Activated T-cell treated with anti-CD3 and anti-CD28 coated beads, Interleukin-2, amount 50 U/mL, for 72 hours (primary cell): Measurements from ENCODE around the gene MAP2K3. TPM values are rescaled to one million over a fixed set of nuclear protein-coding genes. Genes with fewer than 3 reads are reported as not detected.

ENCODE experiments used
- ATAC-seq, 2 donors: fragments of 150-1000 bp; cut with Tn5 transposase; replicated peaks in 1 of 2; 2 replicates each; pipeline ENCODE4 v1.10.0; 2021; ENCODE audit warnings: moderate library complexity in 2 of 2, mild to moderate bottlenecking in 1 of 2
- DNase-seq, 2 donors: peaks; one replicate each; pipeline ENCODE4 v3.0.0; 2021 to 2022; ENCODE audit warnings: mixed read lengths in 1 of 2
- H3K27ac Mint-ChIP-seq: one replicate; pipeline ENCODE4 v1.8.0; 2022; ENCODE audit warnings: mild to moderate bottlenecking, moderate library complexity, mixed read lengths
- H3K27me3 Mint-ChIP-seq: one replicate; pipeline ENCODE4 v1.8.0; 2022; ENCODE audit warnings: low read depth, mixed read lengths
- H3K36me3 Mint-ChIP-seq, 2 donors: one replicate each; pipeline ENCODE4 v1.8.0; 2022; ENCODE audit warnings: mixed read lengths in 2 of 2, mild to moderate bottlenecking in 1 of 2; ENCODE audit not compliant: insufficient read depth in 2 of 2
- H3K4me1 Mint-ChIP-seq: one replicate; pipeline ENCODE4 v1.8.0; 2022; ENCODE audit warnings: low read depth, mixed read lengths
- H3K4me3 Mint-ChIP-seq, 2 donors: one replicate each; pipeline ENCODE4 v1.8.0; 2022; ENCODE audit warnings: mild to moderate bottlenecking in 2 of 2, mixed read lengths in 2 of 2, moderate library complexity in 2 of 2
- H3K9me3 Mint-ChIP-seq, 2 donors: one replicate each; pipeline ENCODE4 v1.8.0; 2022; ENCODE audit warnings: mixed read lengths in 2 of 2
- total RNA-seq, 2 donors: library from RNA; stranded (reverse); gene quantifications; one replicate each; pipeline ENCODE4 v1.2.3, GENCODE V29; 2022

The MAP2K3 gene
- total RNA-seq, 2 donors from 2014 or later, result 104 to 107 TPM

DNA sequence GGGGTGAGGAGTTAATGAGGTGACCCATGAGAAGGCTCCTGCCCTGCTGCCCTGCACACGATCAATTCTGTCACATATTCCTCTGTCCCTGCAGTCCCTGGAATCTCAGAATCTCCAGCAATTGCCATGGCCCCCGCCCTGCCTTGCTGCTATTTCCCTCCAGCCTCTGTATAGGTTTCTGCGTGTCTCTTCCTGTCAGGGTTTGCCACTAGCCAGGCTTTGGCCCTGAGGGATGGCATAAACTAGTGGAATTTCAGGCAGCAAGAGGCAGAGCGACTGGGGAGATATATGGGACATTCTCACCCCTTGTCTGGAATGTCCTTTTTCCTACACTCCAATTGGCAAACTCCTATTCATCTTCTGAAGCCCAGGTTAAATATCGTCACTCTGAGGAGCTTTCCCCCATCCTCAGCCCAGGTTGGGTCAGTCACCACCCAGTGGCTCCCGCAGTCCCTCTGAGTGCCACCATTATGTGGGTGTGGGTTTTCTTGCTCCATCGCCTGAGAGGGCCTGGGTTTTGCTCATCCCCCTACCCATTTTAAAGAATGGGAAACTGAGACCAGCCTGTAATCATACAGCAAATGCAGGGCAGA is 15.8 kb upstream of the MAP2K3 start:
- DNase-seq (no peak), ATAC-seq (no peak)
- no peaks in the 10 kb centered on the region for H3K9me3 Mint-ChIP-seq
- peaks cover 5% of the 10 kb centered on the region for H3K4me1 Mint-ChIP-seq
- H3K27me3 Mint-ChIP-seq, result peaks cover 7% of the 10 kb centered on the region
- H3K36me3 Mint-ChIP-seq, result no peaks in the 10 kb centered on the region
- no peak overlapping the region for H3K4me3 Mint-ChIP-seq
- peak overlapping the region; percentile 63 for H3K27ac Mint-ChIP-seq

DNA sequence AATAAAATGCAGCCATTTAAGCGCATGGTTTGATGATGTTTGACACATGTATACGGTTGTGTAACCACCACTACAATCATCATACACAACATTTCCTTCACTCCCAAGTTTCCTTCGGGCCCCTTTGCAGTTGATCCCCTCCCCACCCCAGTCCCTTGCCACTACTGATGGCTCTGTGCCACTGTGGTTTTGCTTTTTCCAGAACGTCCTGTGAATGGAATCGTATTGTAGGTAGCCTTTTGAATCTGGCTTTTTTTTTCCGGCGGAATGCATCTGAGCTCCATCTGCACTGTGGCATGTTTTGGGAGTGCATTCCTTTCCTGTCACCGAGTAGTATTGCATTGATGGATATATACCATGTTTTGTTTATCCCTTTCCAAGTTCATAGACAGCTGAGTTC is 15.1 kb upstream of the MAP2K3 start:
- no peaks in the 10 kb centered on the region for H3K36me3 Mint-ChIP-seq

DNA sequence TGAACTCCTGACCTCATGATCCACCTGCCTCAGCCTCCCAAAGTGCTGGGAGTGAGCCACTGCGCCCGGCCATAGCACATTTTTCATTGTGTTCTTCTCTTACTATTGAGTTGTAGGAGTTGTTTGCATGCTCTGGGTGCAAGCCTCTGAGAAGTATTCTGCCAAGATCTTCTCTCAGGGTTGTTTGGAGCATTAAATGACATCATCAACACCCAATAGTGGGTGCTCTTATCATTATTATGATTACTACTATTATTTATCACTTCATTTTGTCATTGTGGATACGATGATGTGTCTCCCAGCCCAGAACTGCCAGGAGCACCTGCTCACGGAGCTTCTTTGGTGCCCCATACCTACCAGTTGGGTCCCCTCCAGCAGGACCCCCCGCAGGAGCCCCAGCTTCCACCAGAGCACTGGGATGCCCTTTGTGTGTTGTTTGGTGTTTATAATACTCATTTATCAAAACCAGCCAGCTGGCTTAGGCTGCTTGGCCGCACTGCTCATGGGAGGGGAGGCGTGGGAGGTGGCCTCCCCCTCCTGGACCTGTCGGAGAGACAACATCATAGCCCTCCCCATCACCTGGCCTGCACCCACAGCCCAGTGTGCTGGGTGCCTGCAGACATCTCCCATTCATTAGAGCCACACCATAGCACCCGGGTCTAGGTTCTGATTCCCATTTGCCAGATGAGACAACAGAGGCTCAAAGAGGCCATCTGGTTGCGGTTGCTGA is 12.9 kb upstream of the MAP2K3 start:
- H3K27me3 Mint-ChIP-seq, result no peaks in the 10 kb centered on the region
- peaks cover 17% of the 10 kb centered on the region for H3K4me1 Mint-ChIP-seq
- DNase-seq (no peak), ATAC-seq (no peak)
- no peaks in the 10 kb centered on the region for H3K9me3 Mint-ChIP-seq
- no peak overlapping the region for H3K27ac Mint-ChIP-seq
- H3K36me3 Mint-ChIP-seq, result no peaks in the 10 kb centered on the region
- no peak overlapping the region for H3K4me3 Mint-ChIP-seq

More for the DNA sequence above, 15.1 kb upstream of the MAP2K3 start:
- ATAC-seq, result no peak
- H3K27me3 Mint-ChIP-seq, result peaks cover 7% of the 10 kb centered on the region
- H3K4me1 Mint-ChIP-seq, result peaks cover 5% of the 10 kb centered on the region
- H3K9me3 Mint-ChIP-seq, result no peaks in the 10 kb centered on the region
- no peak overlapping the region for H3K27ac Mint-ChIP-seq
- H3K4me3 Mint-ChIP-seq, result no peak overlapping the region
- no peak for DNase-seq

DNA sequence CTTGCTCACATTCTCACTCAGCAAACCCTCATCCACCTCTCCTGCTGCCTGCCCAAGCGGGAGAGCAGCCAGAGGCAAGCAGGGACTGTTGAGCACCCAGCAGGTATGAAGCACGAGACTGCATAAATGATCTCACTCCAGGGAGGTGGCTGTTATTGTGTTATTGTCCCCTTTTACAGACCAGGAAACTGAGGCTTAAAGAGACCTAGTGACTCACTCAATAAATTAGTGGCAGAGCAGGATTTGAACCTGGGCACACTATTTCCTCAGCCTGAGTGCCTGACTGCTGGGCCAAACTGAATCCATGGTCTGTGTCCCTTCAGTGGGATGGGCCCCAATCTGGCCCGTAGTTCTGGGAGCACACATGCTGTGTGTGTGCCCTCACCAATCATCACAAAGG is 12.3 kb upstream of the MAP2K3 start:
- no peak for ATAC-seq
- no peak for DNase-seq
- H3K9me3 Mint-ChIP-seq, result no peaks in the 10 kb centered on the region
- H3K36me3 Mint-ChIP-seq, result no peaks in the 10 kb centered on the region
- no peak overlapping the region for H3K4me3 Mint-ChIP-seq
- H3K27me3 Mint-ChIP-seq, result no peaks in the 10 kb centered on the region
- H3K27ac Mint-ChIP-seq, result no peak overlapping the region
- H3K4me1 Mint-ChIP-seq, result peaks cover 22% of the 10 kb centered on the region

DNA sequence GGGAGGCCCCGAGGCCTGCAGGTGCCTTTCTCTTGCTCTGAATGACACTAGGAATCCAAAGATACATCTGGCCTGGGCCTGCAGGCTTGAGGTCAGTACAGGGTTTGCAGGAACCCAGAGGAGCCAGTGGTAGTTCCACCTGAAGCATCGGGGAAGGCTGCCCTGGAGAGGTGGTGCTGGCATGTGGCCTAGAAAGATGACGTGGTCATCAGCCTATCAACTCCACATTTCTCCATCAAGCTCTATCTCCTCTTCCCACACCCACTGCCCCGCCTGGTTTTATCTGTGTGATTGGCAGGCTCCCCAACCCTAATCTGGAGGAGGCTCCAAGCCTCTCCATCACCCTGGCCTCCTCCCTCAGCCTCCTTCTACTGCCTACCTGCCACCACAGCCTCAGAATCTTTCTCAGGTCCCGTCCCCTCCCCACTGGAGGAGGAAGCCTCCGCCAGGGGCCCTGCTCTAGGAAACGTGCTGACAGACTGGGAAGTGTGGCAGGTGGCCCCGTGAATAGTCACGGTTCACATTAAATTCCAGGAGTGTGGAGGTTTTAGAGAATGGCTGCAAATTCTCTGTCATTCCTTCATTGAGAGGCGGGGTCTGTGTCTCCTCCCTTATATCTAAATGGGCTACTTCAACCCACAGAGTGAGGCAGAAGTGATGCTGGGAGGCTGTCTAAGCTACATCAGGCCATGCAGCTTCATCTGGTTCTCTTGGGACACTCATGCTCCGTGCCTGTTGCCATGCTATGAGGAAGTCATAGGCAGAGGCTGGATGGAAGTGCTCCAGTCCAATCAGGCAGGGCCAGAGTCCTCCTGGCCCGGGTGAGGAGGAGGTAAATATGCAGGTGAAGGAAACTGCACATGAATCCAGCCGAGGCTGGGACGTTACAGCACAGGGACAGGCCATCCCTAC is 11.4 kb upstream of the MAP2K3 start:
- H3K27me3 Mint-ChIP-seq, result no peaks in the 10 kb centered on the region
- DNase-seq, result no peak
- no peaks in the 10 kb centered on the region for H3K36me3 Mint-ChIP-seq
- H3K27ac Mint-ChIP-seq, result no peak overlapping the region
- no peaks in the 10 kb centered on the region for H3K9me3 Mint-ChIP-seq
- H3K4me1 Mint-ChIP-seq, result peaks cover 26% of the 10 kb centered on the region
- ATAC-seq, result no peak
- no peak overlapping the region for H3K4me3 Mint-ChIP-seq

DNA sequence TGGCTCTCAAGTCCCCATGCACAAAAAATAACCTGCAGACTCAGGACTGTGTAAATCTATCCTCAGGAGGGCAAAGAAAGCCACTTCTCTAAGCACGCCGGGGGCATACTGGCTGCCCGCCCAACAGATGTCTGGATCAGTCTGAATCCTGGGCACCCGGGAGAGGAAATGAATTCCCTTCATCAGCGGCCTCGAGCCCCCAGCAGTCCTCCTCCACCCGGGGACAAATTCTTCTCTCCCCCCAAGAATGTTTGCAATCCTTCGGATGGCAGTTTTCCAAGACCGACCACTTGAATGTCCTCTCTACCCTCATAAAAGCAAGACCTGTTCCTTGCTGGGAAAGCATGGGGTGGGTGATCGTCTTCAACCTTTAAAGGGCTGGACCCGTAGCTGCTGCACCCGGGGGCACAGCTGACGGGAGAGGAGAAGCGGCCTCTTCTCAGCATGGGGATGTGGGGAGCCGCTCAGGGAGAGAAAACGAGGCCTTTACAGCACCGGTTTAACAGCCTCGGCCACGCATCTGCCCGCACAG is 9.4 kb upstream of the MAP2K3 start:
- Mint-ChIP-seq H3K27ac (no peak overlapping the region), H3K27me3 (no peaks in the 10 kb centered on the region), H3K36me3 (no peaks in the 10 kb centered on the region), H3K4me3 (peak overlapping the region; percentile 85 to 100), H3K4me1 (peaks cover 45% of the 10 kb centered on the region), H3K9me3 (no peaks in the 10 kb centered on the region)
- DNase-seq (no peak), ATAC-seq (no peak)

DNA sequence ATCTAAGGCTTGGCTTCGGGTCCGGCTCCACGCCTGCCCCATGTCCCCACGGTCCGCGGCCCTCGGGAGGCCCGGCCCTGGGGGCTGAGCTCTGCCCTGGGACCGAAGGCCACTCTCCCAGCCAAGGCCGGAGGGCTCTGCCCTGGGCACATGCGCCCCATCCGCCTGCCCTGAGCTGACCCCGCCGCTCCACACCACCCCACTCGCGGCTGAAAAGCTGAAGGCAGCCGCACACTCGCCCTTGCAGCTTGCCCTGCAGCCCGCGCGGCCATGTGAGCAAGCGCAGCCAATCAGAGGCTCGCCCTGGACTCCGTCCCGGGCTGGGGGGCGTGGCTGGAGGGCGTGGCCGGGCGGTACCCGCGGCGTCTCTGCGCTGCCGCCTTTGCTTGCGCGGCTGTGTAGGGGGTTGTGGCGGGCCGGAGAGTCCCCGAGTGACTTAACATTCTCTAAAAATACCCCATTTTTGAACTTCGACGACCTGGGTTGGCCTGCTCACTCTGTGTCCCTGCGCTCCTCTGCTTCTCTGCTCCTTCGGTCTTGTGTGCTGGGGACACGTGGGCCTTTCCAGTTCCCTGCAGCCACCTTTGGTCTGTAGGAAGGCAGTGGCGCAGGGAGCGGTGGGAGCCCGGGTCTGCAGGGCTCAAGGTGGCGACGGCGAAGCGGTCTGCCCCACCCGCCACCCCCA is 8.8 kb upstream of the MAP2K3 start:
- Mint-ChIP-seq H3K36me3 (no peaks in the 10 kb centered on the region), H3K4me3 (peak overlapping the region; percentile 85 to 100), H3K4me1 (peaks cover 51% of the 10 kb centered on the region), H3K9me3 (no peaks in the 10 kb centered on the region), H3K27me3 (no peaks in the 10 kb centered on the region), H3K27ac (no peak overlapping the region)
- ATAC-seq, result peak; percentile 92
- peak; percentile 99 for DNase-seq

DNA sequence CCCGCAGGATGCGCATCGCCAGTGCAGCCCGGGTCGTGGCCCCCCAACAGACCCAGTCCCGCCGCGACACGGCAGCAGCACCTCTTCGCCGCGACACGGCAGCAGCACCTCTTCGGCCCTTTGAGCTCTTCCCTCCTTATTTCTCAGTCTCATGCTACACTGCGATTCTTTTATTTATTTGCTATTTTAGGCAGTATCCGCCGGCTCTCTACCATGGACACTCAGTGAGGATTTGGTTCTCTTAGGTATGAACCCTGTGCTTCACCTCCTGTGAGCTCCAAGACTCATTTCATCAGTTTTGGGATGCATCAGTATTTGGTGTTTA is 8.3 kb upstream of the MAP2K3 start:
- no peak for DNase-seq
- no peak for ATAC-seq
- H3K4me3 Mint-ChIP-seq, result peak overlapping the region; percentile 85 to 100
- H3K27me3 Mint-ChIP-seq, result no peaks in the 10 kb centered on the region
- H3K9me3 Mint-ChIP-seq, result no peaks in the 10 kb centered on the region
- H3K4me1 Mint-ChIP-seq, result peaks cover 52% of the 10 kb centered on the region
- peak overlapping the region; percentile 92 for H3K27ac Mint-ChIP-seq
- no peaks in the 10 kb centered on the region for H3K36me3 Mint-ChIP-seq

DNA sequence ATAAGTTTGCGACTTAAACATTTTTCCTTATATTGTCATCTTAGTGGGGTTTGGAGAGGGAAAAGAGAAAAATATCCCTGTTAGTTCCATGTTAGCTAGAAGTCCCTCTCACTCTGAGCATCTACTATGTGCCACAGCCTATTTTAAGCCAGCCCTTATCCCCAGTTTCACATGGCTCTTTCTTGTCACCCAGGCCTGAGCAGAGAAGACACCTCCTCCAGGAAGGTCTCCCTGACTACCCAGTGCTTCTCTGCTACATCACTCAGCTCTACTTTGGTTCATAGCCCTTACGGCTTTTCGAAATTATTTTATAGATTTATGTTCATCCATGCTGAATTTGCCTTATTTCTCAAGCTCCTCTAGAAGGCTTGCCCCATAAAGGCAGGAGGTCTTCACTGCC is 7.2 kb upstream of the MAP2K3 start:
- H3K4me3 Mint-ChIP-seq, result peak overlapping the region; percentile 31 to 42
- H3K36me3 Mint-ChIP-seq, result no peaks in the 10 kb centered on the region

DNA sequence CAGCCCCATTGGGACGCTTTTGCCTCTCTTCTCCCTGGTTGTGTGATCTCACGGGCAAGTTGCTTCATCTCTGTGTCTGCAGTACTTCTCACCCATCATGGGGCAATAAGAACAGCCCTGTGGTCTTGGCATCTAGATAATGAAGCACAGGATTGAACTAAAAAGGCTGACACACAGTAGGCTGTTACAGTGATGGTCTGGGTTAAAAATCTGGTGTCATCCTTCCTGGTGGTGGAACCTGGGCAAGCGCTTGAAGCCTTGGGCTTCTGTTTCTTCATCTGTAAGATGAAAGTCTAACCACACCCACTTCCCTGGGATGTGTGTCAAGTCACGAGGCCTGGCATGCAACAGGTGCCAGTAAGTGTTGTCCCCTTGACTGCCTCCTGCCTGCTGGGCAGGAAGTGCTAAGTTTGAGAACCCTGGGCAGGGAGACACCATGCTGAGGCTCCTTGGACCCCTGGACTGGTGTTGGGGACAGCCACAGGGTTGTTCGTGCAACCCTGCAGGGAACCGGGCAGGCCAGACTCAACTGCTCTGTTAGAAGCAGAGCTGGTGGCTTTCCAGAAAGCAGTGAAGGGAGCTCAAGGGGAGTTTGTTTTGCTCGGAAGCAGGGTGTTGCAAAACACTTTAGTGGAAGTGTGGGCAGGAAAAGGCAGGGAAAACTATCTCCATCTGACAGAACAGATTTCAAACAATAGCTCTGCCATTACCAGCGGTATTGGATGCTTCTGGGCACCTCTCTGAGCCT is 5.9 kb upstream of the MAP2K3 start:
- DNase-seq (peak; percentile 43 to 50), ATAC-seq (peak in 1 of 2 donors; percentile 16)
- peaks cover 64% of the 10 kb centered on the region for H3K4me1 Mint-ChIP-seq
- H3K36me3 Mint-ChIP-seq, result no peaks in the 10 kb centered on the region
- peak overlapping the region; percentile 9 for H3K27ac Mint-ChIP-seq
- H3K4me3 Mint-ChIP-seq, result peak overlapping the region in 1 of 2 donors; percentile 51
- no peaks in the 10 kb centered on the region for H3K9me3 Mint-ChIP-seq
- no peaks in the 10 kb centered on the region for H3K27me3 Mint-ChIP-seq

More for the DNA sequence above, 7.2 kb upstream of the MAP2K3 start:
- no peak for ATAC-seq
- DNase-seq, result no peak
- no peaks in the 10 kb centered on the region for H3K9me3 Mint-ChIP-seq
- H3K4me1 Mint-ChIP-seq, result peaks cover 58% of the 10 kb centered on the region
- peak overlapping the region; percentile 52 for H3K27ac Mint-ChIP-seq
- H3K27me3 Mint-ChIP-seq, result no peaks in the 10 kb centered on the region

DNA sequence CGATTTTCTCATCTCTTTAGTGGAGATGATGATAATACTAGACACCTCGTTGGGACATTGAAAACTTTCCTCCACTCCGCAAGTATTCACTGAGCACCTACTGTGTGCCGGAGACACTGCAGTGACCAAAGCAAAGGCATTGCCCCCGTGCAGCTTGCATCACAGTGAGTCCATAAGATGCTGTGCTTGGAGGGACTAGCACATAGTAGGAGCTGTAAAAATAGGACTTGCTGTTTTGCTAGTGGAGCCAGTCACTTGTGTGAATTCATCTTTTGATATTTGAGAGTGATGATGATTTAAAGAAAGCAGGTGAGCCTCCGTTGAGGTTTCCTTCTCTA is 5.3 kb upstream of the MAP2K3 start:
- H3K27ac Mint-ChIP-seq, result no peak overlapping the region
- no peaks in the 10 kb centered on the region for H3K36me3 Mint-ChIP-seq
- H3K4me1 Mint-ChIP-seq, result peaks cover 64% of the 10 kb centered on the region
- no peaks in the 10 kb centered on the region for H3K27me3 Mint-ChIP-seq
- DNase-seq (no peak), ATAC-seq (no peak)
- no peak overlapping the region for H3K4me3 Mint-ChIP-seq
- H3K9me3 Mint-ChIP-seq, result no peaks in the 10 kb centered on the region

DNA sequence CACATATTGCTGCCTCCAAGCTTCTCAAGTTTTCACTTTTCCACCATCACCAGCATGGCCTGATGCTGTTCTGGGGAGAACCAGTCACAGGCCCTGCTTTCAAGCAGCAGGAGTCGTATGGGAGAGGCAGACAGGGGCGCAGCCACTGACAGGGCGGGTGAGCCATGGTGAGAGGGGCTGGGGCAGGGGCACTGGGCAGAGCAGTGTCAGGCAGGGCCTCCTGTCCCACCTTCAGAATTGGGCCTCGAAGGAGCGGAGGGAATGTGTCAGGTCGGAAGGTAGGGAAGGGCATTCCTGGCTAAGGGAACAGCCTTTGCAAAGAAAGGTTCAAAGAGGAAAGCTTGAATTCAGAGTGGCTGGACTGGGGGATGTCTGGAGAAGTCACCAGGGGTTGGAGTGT is 4.9 kb upstream of the MAP2K3 start:
- ATAC-seq (no peak), DNase-seq (no peak)
- Mint-ChIP-seq H3K27me3 (no peaks in the 10 kb centered on the region), H3K27ac (no peak overlapping the region), H3K4me3 (no peak overlapping the region), H3K36me3 (no peaks in the 10 kb centered on the region), H3K4me1 (peaks cover 64% of the 10 kb centered on the region), H3K9me3 (no peaks in the 10 kb centered on the region)
